ENCODE measurements around the gene STPG3. TPM values are rescaled to one million over a fixed set of nuclear protein-coding genes. Genes with fewer than 3 reads are reported as not detected.

Gene STPG3
- polyA plus RNA-seq, 1 of the 3 experiments (the other 2 are of a cell fraction), result not detected

GRCh38 chr9:137236238-137236935 is 14.7 kb upstream of the STPG3 start (continued):
- TF ChIP-seq ZBTB33 (IDR thresholded peaks at IDR 0.05; ENCODE audit: borderline replicate concordance, low read depth) (no peak), SIN3A (IDR thresholded peaks at IDR 0.05; ENCODE audit: borderline replicate concordance, low read depth, low read length) (0 out of 2 replicates have a peak, but pooled peaks have one; percentile 51), RFX5 (IDR thresholded peaks at IDR 0.05; ENCODE audit: low read length) (no peak)

GRCh38 chr9:137236936-137237421 is 14.1 kb upstream of the STPG3 start:
- no peak for DNase-seq
- no peaks in the 10 kb centered on the region for H3K9me2 ChIP-seq
- H3K27ac ChIP-seq (ENCODE audit: low read depth in 2 of 2, low read length in 1 of 2), result no peak overlapping the region; a peak in 1 of 4 replicates
- no peak overlapping the region for H3K4me3 ChIP-seq (ENCODE audit: low read depth in 2 of 2, low read length in 1 of 2)
- H2AFZ ChIP-seq (ENCODE audit: low read depth), result no peak overlapping the region
- peaks cover 32% of the 10 kb centered on the region for H3K79me2 ChIP-seq (ENCODE audit: insufficient read depth)
- TF ChIP-seq CHD2 (IDR thresholded peaks at IDR 0.05; ENCODE audit: low read length, partially characterized antibody) (no peak), SIN3A (IDR thresholded peaks at IDR 0.05; ENCODE audit: borderline replicate concordance, low read depth, low read length) (no peak), USF1 (IDR thresholded peaks at IDR 0.05; ENCODE audit: borderline replicate concordance, low read depth) (no peak), GABPA (IDR thresholded peaks at IDR 0.05; ENCODE audit: low read depth) (no peak), SMC3 (IDR thresholded peaks at IDR 0.05; ENCODE audit: low read depth, low read length) (no peak), TCF12 (IDR thresholded peaks at IDR 0.05) (no peak), EZH2phosphoT487 (IDR thresholded peaks at IDR 0.05; ENCODE audit: borderline replicate concordance, low read depth) (no peak), MAX (IDR thresholded peaks at IDR 0.05; ENCODE audit: low read depth) (no peak), MXI1 (IDR thresholded peaks at IDR 0.05; ENCODE audit: low read depth, low read length) (no peak), RAD21 (IDR thresholded peaks at IDR 0.05; ENCODE audit: low read length) (no peak)
- peaks cover 9 to 23% of the 10 kb centered on the region in 2 experiments; a peak in 2 of 4 replicates for H3K4me1 ChIP-seq (ENCODE audit: control insufficient read depth in 1 of 2, insufficient read depth in 2 of 2, low read depth in 1 of 2, low read length in 1 of 2)
- peaks cover 5% of the 10 kb centered on the region for H4K20me1 ChIP-seq (ENCODE audit: insufficient read depth)
- H3K9ac ChIP-seq, result no peak overlapping the region
- CTCF ChIA-PET, result interaction anchor here (0.6 to 4.5 kb wide), 61 partner anchors 11 to 427 kb away, joined by 3 to 95 read pairs (median 4); partner anchors contain the start of genes ANAPC2, CYSRT1, DPP7 and GRIN1
- H3K9me3 ChIP-seq, result no peaks in the 10 kb centered on the region
- H3K4me2 ChIP-seq, result no peak overlapping the region
- H3F3A ChIP-seq (replicated peaks; ENCODE audit: insufficient read depth), result peaks cover 9% of the 10 kb centered on the region
- WGBS (ENCODE audit: low lambda C conversion rate), result 68% methylated on average over 5 of the region's 11 CpGs
- H3K36me3 ChIP-seq (replicated peaks in 1 of 2; ENCODE audit: control insufficient read depth in 1 of 2, insufficient read depth in 2 of 2, low read length in 1 of 2), result peaks cover 0 to 4% of the 10 kb centered on the region in 2 experiments
- POLR2A ChIA-PET, result interaction anchor here (0.7 to 1.3 kb wide), 7 partner anchors 17 to 186 kb away, joined by 3 to 4 read pairs (median 3); partner anchors contain the start of genes EXD3, NDOR1, NOXA1 and TMEM203
- no peaks in the 10 kb centered on the region for H3K27me3 ChIP-seq (ENCODE audit: insufficient read depth)

Measured in SK-N-SH (cell line).